Superior temporal gyrus (tissue), 1 donor: ENCODE results near the gene COPS7B.
"Not testable (repeated sequence)": the region's sequence is repeated elsewhere in the genome, so short reads cannot be mapped to it uniquely, and the experiment has no call there.

Experiments used
- DNase-seq: peaks from one replicate; pipeline ENCODE4 v3.0.0-alpha.2; 2016; ENCODE audit errors: extremely low spot score

The COPS7B gene

DNA sequence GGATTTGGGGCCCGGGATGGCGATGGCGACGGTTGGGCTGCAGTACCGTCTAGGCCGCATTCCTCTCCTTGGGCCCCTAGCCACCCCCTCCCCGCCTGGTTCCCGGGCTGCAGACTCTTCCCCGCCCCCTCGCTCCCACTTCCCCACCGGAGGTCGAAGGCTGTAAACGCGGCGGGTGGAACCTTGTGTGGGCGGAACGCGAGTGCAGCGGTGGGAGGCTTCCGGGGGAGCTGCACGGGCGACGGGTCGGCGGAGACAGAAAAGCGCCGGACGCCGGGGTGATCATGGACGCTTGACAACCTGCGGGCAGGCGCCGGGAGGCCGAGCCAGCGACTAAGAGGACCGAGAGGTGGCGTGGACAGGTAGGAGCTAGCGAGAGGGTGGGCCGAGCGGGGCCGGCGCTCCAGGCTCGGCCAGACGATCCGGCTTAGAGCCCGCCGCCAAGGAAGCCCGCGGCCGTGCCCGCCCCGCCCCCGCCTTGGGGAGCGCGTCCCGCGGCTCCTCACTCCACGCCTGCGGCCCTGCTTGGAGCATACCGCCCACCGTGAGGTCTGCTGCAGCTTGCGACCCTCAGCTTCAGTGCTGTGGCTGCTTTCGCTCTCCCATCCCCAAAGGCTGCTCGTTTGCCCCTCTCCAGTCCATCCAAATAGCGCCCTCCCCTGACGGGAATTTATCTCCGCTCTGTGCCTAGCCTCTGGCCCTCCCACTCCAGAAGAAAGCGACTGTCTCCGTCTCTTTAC, at the start of gene COPS7B:
Gene COPS7B, plus strand, starts transcription at position 269 of the 740 bp plus-strand sequence. CDS start 2,126 bp downstream, outside the sequence.
- peak; percentile 78 for DNase-seq

DNA sequence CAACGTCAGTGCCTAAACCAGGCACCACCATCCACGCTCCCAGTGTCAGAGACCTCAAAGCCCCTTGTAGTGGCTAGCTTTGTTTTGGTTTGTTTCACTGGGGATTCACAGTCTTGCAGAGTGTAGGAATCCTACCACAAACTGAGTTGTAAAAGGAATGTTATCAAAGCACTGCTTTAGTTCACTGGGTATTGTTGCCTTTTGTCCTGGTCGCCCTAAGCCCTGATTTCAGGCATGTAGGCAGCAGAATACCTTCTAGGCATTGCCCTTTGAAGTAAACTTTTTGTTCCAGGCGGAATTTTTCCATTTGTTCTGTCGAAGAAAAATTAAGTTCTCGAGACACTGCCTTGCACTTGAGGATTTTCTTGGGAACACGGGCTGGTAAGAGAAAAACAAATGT, 48.5 kb upstream of the COPS7B start:
- no peak for DNase-seq

DNA sequence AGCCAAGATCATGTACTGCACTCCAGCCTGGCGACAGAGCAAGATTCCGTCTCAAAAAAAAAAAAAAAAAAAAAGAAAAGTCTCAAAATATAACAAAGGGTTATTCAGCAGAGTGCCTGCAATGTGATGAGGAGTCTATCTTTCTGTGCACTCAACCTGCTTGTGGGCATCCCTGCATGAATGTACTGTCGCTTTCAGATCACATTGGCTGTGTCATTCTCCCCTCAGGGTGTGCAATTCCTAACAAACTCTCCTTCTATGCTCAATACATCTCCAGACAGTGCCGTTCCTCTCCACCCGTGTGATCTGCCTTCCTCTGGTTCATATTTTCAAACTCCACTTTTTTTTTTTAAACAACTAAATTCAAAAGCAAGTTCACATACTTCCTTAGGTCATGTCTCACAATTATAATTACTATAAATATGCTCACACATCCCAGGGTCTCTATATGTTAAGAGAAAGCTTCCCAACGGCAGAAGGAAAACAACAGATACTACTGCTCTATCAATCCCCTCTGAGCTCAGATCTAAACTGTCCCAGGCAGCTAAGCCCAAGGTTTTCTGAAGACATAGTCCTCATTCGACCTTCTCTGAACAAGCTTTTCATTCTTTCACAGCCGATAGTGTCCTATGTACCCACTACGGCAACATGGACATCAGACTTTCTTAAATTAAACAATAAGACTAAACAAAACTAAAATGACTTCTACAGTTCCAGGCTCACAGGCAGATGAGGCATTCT, 42.7 kb upstream of the COPS7B start:
- no peak for DNase-seq

DNA sequence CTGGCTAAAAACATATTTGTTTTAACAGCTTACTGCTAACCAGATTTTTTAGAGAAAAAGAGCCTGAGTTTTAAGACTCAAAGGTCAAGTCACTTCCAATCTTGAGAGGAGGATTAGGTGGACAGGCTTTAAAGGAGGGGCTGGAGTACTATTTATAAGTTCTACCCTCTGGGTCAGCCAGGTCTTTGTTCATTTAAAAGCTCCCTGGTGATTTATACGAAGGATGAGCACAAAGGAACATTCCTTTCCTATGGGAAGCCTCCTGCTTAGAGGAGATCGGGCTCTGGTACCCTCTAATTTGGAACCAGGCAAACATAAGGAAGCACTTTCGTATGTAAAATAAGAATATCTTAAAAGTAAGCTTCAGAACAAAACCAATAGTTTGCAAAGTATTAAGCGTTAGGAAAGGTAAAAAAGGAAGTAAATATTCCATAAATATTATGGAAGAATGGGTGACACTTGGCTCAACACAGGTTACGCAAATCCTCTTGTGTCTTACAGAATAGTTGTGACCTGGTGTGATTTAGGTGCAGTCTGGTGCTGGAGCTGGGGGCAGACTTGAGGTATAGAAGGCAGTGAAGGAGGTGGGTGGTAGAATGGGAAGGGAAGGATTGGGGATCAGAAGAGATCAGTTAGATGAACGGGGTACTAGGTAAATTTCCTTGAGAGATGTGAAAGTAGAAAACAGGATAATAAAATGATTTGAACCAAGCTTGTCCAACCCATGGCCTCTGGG, 40.8 kb upstream of the COPS7B start:
- DNase-seq = no peak

DNA sequence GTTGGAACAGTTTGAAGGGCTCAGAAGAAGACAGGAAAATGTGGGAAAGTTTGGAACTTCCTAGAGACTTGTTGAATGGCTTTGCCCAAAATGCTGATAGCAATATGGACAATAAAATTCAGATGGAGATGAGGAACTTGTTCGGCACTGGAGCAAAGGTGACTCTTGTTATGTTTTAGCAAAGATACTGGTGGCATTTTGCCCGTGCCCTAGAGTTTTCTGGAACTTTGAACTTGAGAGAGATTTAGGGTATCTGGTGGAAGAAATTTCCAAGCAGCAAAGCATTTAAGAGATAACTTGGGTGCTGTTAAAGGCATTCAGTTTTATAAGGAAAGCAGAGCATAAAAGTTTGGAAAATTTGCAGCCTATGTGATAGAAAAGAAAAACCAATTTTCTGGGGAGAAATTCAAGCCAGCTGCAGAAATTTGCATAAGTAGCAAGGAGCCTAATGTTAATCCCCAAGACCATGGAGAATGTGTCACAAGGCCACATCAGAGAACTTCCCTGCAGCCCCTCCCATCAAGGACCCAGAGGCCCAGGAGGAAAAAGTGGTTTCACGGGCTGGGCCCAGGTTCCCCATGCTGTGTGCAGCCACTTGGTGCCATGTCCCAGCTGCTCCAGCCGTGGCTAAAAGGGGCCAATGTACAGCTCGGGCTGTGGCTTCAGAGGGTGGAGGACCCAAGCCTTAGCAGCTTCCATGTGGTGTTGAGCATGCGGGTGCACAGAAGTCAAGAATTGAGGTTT, 37.9 kb upstream of the COPS7B start:
- not testable (repeated sequence) for DNase-seq

DNA sequence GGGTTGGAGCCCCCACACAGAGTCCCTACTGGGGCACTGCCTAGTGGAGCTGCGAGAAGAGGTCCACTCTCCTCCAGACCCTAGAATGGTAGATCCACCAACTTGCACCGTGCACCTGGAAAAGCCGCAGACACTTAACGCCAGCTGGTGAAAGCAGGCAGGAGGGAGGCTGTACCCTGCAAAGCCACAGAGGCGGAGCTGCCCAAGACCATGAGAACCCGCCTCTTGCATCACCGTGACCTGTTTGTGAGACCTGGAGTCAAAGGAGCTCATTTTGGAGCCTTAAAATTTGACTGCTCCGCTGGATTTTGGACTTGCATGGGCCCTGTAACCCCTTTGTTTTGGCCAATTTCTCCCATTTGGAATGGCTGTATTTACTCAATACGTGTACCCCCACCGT, 37.2 kb upstream of the COPS7B start:
- not testable (repeated sequence) for DNase-seq

DNA sequence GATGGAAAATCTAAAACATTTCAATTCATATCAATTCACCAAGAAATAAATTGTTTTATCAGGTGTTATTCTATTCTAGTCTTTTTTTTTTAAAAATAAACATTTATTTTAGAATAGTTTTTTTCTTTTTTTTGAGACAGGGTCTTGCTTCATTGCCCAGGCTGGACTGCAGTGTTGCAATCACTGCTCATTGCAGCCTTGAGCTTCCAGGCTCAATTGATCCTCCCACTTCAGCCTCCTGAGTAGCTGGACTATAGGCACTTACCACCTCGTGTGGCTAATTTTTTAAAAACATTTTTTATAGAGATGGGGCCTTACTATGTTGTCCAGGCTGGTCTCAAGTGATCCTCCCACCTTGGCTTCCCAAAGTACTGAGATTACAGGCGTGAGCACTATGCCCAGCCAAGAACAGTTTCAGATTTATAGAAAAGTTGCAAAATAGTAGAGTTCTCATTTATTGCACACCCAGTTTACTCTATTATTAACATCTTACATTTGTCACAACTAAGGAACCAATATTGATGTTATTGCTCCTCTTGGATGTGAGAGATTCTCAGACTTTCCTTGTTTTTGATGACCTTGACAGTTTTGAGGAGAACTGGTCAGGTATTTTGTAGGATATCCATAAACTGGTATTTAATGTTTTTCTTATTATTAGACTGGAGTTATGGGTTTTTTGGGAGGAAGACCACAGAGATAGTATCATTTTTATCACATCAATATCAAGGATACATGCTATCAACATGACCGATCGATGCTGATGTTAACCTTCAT, 35.0 kb upstream of the COPS7B start:
- no peak for DNase-seq

DNA sequence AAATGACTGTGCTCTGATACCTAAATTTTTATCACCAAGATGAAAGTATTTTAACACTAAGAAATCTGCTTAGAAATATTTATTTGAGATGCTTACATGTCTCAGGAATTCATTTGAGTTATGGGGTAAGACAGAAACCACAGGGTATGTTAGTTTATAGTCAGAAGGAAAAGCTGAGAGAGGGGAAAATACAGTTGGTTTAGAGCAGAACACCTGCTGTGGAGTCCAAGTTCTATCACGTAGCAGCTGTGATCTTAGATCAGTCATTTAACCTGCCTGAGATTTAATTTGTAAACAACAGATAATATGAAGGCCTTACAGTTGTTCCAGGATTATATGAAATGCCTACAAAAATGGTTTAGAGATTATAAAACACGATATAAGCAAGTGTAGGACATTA, 34.2 kb upstream of the COPS7B start:
- DNase-seq = no peak

DNA sequence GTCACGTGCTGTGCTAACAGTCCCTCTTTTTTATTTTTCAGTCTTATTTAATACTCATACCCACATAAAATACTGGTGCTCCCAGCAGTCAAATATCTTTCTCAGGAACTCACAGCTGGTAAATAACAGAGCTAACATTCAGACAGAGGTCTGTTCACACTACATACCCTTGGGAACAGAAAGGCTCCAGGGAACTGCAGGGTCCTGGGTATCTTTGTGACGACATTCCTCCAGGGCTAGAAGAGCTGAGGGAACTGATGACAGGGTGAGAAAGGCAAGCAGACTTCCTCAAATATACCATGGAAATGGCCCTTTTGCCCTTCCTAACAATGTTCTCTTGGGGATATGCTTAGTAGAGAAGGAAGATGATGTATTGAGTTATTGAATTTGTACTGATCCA, 24.5 kb upstream of the COPS7B start:
- DNase-seq = no peak

DNA sequence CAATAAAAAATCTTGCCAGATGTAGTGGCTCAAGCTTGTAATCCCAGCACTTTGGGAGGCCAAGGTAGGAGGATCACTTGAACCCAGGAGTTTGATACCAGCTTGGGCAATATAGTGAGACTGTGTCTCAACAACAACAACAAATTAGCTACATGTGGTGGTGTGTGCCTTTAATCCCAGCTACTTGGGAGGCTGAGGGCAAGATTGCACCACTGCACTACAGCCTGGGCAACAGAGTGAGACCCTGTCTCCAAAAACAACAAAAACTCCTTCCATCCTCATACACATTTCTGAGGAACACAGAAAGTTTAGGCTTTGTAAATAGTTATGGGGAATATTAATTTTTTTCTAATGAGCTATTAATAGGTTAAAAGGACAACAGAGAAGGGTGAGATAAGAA, 22.1 kb upstream of the COPS7B start:
- DNase-seq = no peak

DNA sequence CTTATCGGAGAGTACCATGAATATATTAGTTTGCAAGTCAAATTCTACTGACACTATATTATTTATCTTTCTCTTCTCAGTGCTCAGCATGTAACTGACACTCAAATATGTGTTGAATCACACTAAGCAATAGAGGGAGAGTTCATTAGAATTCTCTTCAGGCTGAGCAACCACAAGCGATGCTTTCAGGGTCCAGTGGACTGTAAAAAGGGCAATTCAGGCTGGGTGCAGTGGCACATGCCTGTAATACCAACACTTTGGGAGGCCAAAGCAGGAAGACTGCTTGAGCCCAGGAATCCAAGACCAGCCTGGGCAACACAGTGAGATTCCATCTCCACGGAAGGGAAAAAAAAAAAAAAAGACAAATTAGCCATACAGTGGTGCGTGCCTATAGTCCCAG, 21.5 kb upstream of the COPS7B start:
- DNase-seq = no peak

DNA sequence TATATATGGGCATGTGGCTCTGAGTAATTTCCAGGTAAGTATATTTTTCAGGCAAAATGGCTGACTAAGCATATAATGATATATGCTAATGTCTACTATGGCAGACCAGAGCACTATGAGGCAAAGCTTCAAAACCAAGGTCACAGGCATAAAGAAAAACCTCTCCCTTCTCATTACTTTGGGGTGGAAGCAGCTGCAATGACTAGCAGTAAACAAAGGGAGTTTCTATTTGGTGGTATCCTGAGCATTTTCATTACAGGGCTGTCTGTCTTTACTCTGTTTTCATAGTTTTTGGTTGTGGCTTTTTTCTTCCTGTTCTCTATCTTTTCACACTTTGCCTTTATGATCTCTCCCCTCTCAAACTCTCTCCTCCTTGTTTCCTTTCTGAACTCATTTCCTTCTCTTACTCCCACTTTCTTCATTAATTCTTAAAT, 20.7 kb upstream of the COPS7B start:
- DNase-seq = no peak

DNA sequence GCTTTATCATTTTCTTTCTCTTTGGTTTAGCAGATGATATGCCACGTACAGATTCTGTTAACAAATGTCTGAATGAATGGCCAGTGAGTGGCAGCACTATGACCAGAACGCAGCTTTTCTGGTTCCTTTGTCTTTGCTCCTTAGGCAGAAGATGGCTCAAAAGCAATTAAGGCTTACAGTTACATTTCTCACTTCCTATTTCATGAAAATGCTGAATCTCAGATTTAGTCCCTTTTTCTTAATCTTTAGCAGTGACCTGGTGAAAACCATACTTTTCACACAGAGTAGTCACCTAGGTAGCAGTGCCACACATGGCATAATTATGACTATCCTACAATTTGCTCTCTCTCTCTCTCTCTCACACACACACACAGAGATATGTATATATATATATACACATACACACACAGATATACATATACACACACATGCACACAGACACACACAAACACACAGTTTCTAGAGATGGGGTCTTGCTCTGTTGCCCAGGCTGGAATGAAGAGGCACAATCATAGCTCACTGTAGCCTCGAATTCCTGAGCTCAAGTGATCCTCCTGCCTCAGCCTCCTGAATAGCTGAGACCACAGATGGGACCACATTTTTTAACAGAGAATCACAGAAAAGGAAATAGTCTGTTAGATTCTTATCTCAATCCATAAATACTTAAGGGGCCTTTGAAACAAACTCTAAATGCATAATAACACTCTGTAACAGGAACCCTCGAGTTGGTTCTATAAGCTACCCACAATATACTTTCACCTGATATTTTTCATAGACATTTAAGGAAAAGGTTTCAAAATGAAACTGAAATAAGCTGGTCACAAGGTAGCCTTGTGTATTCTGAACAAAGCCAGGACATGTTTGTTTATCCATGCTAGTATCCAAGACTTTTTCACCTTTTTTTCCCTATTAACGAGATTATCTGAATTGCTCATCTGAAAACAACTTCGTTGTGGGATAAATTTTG, 16.8 kb upstream of the COPS7B start:
- no peak for DNase-seq

DNA sequence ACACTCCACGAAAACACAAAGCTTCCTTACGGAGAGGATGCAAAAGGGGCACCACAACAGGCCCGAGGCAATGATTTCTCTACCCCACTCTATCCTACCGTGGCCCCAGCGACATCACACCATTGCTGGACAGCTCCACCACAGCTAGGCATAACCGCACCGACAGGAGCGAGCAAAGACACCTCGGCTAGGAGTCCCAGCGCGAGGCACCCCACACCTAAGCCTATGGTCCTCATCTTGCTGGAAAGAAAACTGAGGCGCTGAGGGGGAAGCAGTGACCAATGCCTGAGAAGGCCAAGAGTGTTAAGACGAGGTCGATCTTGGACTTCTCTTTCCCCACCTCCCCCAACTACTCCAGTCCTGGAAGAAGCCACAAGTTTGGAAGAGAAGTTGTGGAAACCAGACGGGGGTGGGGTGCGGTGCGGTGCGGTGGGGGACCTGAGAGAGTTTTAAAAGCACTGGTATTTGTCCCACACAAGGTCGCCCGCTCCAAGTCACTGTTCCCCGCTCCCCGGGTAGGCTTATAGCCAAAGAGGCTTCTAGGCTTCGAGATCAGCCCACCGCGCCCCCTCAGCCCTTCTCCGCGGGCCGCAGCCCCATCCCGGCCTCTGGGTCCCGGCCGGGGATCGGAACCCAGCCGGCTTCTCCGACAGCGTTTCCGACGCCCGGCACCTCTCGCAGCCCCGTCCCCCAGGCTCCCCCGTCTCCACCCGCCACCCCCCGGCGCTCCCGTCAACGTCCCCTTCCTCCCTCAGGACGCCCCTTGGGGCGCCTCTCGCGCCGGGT, 5.9 kb upstream of the COPS7B start:
- DNase-seq = no peak

DNA sequence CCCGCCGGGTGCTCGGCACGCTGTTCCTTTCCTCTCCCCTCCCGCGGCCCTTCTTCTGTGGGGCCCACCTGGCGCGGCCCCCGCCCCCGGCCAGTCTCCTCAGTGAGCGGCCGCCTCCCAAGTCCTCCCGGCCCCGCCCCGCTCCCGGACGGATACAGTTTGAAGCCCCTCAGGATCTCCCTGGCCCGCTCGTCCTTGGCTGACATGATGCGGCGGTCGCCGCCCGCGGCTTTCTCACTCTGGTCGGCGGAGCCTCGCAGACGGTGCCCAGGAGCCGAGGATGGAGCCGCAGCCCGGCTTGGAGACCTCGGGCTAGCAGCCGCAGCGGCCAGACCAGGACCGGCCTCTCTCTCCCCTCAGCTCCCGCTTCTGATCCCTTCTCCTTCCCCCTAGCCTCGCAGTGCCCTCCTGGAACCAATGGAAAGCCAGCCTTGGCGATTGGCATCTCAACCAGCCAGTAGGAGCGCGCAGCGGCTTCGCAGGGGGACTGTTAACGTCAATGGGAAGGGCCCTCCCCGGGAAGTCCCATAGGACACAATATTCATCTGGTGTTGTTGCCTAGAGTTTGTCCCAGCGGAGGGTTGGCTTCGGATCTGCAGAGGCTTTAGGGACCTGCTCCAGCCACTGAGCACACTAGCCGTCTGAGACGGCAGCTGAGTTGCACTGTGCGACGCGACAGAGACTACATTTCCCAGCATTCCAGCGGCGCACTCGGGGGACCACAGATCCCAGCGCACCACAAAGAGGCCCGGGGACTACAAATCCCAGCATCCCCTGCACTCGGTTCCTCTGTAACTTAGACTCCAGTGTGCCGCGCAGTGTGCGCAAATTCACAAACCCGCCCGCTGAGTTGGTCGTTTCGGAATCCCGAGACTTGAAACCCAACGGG, 5.1 kb upstream of the COPS7B start, which contains the start of gene PDE6D:
Gene PDE6D, minus strand, starts transcription at position 374 of the 889 bp plus-strand sequence. Its CDS starts 168 bp downstream, at position 206.
- peak; percentile 100 for DNase-seq

DNA sequence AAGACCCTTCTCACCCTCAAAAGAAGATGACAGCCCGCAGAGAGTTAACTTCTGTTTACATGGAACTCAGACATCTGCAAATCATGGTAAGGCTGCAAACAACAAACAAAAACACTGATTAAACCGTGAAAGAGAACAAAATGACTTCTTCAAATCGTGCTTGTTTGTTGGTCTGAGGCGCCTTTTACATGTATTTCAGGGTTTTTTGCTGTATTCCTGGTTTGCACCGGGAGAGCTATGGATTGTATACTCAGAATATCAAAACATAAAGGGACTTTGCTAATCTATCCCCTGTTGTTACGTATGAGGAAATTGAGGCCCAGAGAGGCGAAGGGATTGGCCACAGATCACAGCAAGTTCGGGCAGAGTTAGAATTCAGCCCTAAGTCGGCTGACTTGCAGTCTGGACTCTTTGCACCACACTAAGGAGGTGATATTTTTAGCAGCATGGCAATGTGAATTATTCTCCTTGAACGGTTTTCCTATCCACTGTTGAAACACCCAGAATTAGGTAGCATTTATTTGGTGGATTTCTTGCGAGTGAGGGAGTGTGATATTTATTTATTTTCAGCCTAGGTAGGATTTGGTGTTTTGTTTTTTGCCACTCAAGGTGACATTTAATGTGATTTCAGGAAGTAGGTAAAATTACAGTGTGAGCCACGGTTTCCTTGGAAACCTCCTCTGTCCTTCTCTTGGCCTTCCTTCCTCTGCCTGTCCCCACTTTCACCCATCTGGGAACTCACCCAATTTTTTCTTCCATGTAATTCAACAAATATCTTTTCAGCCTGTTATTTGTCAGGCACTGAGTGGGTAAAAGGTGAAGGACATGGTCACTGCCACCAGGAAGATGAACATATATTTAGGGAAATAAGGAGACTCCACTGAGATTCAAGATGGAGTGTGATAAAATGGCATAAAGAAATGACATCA, 4.2 kb upstream of the COPS7B start:
- DNase-seq = no peak

DNA sequence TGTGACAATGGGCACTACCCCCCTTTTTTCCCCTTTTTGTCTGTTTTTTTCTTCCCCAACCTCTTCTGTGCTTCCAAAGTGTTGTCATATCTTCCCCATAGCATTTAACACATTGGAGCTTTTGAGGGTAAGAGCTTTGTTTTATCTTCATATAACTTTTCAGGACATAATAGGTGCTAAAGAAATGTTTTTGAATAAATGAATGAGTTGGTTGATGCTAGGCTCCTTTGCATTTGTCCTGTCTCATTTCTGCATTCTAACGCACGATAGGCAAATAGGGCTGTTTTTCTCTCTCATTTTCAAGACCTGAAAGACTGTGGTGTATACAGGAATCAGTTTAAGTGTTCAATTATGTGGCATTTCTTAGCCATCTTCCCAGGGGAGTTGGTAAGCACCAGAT, 832 bp upstream of the COPS7B start:
- no peak for DNase-seq
